SK-N-SH treated with all-trans-retinoic acid at 6 μM for 48 hours (cell line): ENCODE measurements around the gene RYR1.

Experiments used
- ATAC-seq: fragments of 200-7000 bp; cut with Tn5 transposase; 3 replicates; pipeline ENCODE4 v1.9.1; 2020; ENCODE audit warnings: mild to moderate bottlenecking, moderate library complexity
- ARNTL ChIP-seq: fragments of 450-650 bp; formaldehyde crosslinking; IDR thresholded peaks from 2 replicates; pipeline ENCODE4 v1.5.0; 2020; ENCODE audit warnings: low read depth, mild to moderate bottlenecking, moderate library complexity, borderline replicate concordance
- BACH2 ChIP-seq: fragments of 250-450 bp; sonication (Bioruptor Pico); IDR thresholded peaks from 2 replicates; pipeline ENCODE4 v1.9.0; 2021; ENCODE audit warnings: mild to moderate bottlenecking, borderline replicate concordance
- CSDC2 ChIP-seq: fragments of 250-450 bp; sonication (Bioruptor Pico); IDR thresholded peaks from 2 replicates; pipeline ENCODE4 v1.5.0; 2020; ENCODE audit warnings: mild to moderate bottlenecking, moderate library complexity
- ESRRG ChIP-seq: fragments of 250-450 bp; sonication (Bioruptor Pico); IDR thresholded peaks from 2 replicates; pipeline ENCODE4 v1.6.1; 2021; ENCODE audit warnings: mild to moderate bottlenecking
- GLIS3 ChIP-seq: fragments of 250-450 bp; sonication (Bioruptor Pico); IDR thresholded peaks from 2 replicates; pipeline ENCODE4 v1.5.0; 2020; ENCODE audit warnings: mild to moderate bottlenecking, moderate library complexity
- OSR1 ChIP-seq: fragments of 250-450 bp; sonication (Bioruptor Pico); IDR thresholded peaks from 2 replicates; pipeline ENCODE4 v1.8.0; 2022; ENCODE audit warnings: moderate library complexity, mild to moderate bottlenecking, inconsistent platforms
- PPARA ChIP-seq: fragments of 250-450 bp; sonication (Bioruptor Pico); IDR thresholded peaks from 2 replicates; pipeline ENCODE4 v1.5.0; 2020; ENCODE audit warnings: mild to moderate bottlenecking, borderline replicate concordance
- RARB ChIP-seq: fragments of 250-450 bp; sonication (Bioruptor Pico); IDR thresholded peaks from 2 replicates; pipeline ENCODE4 v1.8.0; 2021; ENCODE audit warnings: mild to moderate bottlenecking, moderate library complexity
- SNAI2 ChIP-seq: fragments of 250-450 bp; sonication (Bioruptor Pico); IDR thresholded peaks from 2 replicates; pipeline ENCODE4 v1.5.0; 2020; ENCODE audit warnings: mild to moderate bottlenecking, moderate library complexity
- TCF4 ChIP-seq: fragments of 250-450 bp; sonication (Bioruptor Pico); IDR thresholded peaks from 2 replicates; pipeline ENCODE4 v1.8.0; 2021; ENCODE audit warnings: mild to moderate bottlenecking, moderate library complexity, borderline replicate concordance
- TOX ChIP-seq: fragments of 250-450 bp; sonication (Bioruptor Pico); IDR thresholded peaks from 2 replicates; pipeline ENCODE4 v1.8.0; 2021; ENCODE audit warnings: mild to moderate bottlenecking, moderate library complexity, borderline replicate concordance
- ZC3H10 ChIP-seq: fragments of 250-450 bp; sonication (Bioruptor Pico); IDR thresholded peaks from 2 replicates; pipeline ENCODE4 v1.5.1; 2021; ENCODE audit warnings: mild to moderate bottlenecking, moderate library complexity
- ZFP3 ChIP-seq: fragments of 250-450 bp; sonication (Bioruptor Pico); IDR thresholded peaks from 2 replicates; pipeline ENCODE4 v1.5.0; 2020; ENCODE audit warnings: mild to moderate bottlenecking, moderate library complexity
- ZNF565 ChIP-seq: fragments of 450-650 bp; formaldehyde crosslinking; conservative IDR thresholded peaks from 2 replicates; pipeline ENCODE4 v1.5.0; 2020; ENCODE audit warnings: low read depth, mild to moderate bottlenecking, moderate library complexity
- ZNF8 ChIP-seq: fragments of 450-650 bp; formaldehyde crosslinking; IDR thresholded peaks from 2 replicates; pipeline ENCODE4 v1.5.0; 2020; ENCODE audit warnings: mild to moderate bottlenecking, moderate library complexity
- TF ChIP-seq, protein P1 (sequence below): fragments of 250-450 bp; sonication (Bioruptor Pico); IDR thresholded peaks from 2 replicates; pipeline ENCODE4 v1.5.1; 2021; ENCODE audit warnings: mild to moderate bottlenecking, moderate library complexity
- TF ChIP-seq, protein P2 (sequence below): fragments of 250-450 bp; sonication (Bioruptor Pico); IDR thresholded peaks from 2 replicates; pipeline ENCODE4 v1.5.0; 2020; ENCODE audit warnings: mild to moderate bottlenecking, moderate library complexity
- TF ChIP-seq, protein P3 (sequence below): fragments of 250-450 bp; sonication (Bioruptor Pico); IDR thresholded peaks from 2 replicates; pipeline ENCODE4 v1.8.0; 2020; ENCODE audit warnings: mild to moderate bottlenecking, moderate library complexity, borderline replicate concordance
- TF ChIP-seq, protein P4 (sequence below): fragments of 250-450 bp; sonication (Bioruptor Pico); IDR thresholded peaks from 2 replicates; pipeline ENCODE4 v1.5.1; 2020; ENCODE audit warnings: low read depth, mild to moderate bottlenecking, moderate library complexity
- TF ChIP-seq, protein P5 (sequence below): fragments of 250-450 bp; sonication (Bioruptor Pico); IDR thresholded peaks from 2 replicates; pipeline ENCODE4 v1.8.0; 2021; ENCODE audit warnings: low read depth, mild to moderate bottlenecking, moderate library complexity, borderline replicate concordance

The RYR1 gene

DNA sequence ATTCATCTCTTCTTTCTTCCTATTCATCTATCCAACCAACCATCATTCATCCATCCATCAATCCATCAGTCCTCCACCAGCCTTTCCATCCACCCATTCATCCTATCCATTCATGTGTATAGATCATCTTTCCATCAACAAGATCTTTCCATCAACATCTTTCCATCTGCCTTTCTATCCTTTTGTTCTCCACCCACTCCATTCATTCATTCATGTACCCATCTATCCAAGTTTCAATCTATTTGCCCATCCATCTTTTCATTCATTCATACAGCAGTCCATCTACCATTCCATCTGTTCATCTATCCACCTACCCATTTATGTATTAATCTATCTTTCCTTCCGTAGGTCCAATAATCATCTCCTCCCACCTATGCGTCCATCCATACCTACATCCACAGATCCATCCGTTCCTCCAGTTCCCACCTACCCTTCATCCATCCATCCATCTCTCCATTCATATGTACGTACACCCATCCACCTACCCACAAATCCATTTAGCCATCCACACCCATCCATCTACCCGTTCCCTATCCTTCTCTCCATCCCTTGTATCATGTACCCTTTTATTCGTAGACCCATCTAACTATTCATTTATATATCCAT lies 53.3 kb downstream of the RYR1 start (continued):
- no peak for TF ChIP-seq OSR1
- no peak for TF ChIP-seq BACH2
- TF ChIP-seq, protein P1, sequence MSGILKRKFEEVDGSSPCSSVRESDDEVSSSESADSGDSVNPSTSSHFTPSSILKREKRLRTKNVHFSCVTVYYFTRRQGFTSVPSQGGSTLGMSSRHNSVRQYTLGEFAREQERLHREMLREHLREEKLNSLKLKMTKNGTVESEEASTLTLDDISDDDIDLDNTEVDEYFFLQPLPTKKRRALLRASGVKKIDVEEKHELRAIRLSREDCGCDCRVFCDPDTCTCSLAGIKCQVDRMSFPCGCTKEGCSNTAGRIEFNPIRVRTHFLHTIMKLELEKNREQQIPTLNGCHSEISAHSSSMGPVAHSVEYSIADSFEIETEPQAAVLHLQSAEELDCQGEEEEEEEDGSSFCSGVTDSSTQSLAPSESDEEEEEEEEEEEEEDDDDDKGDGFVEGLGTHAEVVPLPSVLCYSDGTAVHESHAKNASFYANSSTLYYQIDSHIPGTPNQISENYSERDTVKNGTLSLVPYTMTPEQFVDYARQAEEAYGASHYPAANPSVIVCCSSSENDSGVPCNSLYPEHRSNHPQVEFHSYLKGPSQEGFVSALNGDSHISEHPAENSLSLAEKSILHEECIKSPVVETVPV (CRISPR knock-in tag): no peak

DNA sequence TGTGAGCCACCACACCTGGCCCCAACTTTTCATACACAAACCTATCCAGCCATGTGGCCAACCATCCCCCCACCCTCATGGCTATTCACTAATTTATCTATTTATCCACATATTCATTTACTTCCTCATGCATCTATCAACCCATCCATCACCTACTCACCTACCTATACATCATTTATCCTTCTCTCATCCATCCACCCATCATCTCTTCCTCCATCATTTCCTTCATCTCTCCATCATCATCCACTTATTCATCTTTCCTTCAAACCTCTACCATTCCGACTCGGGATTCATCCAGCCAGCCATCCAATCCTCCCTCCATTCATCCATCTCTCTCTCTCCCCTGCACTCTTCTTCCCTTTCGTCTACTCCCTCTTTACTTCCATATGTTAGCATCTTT lies 54.6 kb downstream of the RYR1 start:
- ATAC-seq: no peak

More for the DNA sequence above, 54.6 kb downstream of the RYR1 start:
- no peak for TF ChIP-seq RARB (CRISPR knock-in tag)
- no peak for TF ChIP-seq BACH2
- TF ChIP-seq OSR1: no peak
- TF ChIP-seq TOX (CRISPR knock-in tag): no peak
- TF ChIP-seq, protein P1 (CRISPR knock-in tag): no peak
- TF ChIP-seq, protein P2, sequence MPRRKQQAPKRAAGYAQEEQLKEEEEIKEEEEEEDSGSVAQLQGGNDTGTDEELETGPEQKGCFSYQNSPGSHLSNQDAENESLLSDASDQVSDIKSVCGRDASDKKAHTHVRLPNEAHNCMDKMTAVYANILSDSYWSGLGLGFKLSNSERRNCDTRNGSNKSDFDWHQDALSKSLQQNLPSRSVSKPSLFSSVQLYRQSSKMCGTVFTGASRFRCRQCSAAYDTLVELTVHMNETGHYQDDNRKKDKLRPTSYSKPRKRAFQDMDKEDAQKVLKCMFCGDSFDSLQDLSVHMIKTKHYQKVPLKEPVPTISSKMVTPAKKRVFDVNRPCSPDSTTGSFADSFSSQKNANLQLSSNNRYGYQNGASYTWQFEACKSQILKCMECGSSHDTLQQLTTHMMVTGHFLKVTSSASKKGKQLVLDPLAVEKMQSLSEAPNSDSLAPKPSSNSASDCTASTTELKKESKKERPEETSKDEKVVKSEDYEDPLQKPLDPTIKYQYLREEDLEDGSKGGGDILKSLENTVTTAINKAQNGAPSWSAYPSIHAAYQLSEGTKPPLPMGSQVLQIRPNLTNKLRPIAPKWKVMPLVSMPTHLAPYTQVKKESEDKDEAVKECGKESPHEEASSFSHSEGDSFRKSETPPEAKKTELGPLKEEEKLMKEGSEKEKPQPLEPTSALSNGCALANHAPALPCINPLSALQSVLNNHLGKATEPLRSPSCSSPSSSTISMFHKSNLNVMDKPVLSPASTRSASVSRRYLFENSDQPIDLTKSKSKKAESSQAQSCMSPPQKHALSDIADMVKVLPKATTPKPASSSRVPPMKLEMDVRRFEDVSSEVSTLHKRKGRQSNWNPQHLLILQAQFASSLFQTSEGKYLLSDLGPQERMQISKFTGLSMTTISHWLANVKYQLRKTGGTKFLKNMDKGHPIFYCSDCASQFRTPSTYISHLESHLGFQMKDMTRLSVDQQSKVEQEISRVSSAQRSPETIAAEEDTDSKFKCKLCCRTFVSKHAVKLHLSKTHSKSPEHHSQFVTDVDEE (CRISPR knock-in tag): no peak
- TF ChIP-seq CSDC2: no peak
- no peak for TF ChIP-seq ZNF565 (CRISPR knock-in tag)
- TF ChIP-seq ZFP3: no peak
- TF ChIP-seq, protein P3, sequence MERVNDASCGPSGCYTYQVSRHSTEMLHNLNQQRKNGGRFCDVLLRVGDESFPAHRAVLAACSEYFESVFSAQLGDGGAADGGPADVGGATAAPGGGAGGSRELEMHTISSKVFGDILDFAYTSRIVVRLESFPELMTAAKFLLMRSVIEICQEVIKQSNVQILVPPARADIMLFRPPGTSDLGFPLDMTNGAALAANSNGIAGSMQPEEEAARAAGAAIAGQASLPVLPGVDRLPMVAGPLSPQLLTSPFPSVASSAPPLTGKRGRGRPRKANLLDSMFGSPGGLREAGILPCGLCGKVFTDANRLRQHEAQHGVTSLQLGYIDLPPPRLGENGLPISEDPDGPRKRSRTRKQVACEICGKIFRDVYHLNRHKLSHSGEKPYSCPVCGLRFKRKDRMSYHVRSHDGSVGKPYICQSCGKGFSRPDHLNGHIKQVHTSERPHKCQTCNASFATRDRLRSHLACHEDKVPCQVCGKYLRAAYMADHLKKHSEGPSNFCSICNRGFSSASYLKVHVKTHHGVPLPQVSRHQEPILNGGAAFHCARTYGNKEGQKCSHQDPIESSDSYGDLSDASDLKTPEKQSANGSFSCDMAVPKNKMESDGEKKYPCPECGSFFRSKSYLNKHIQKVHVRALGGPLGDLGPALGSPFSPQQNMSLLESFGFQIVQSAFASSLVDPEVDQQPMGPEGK (CRISPR knock-in tag): no peak
- no peak for TF ChIP-seq GLIS3 (CRISPR knock-in tag)
- TF ChIP-seq ZNF8 (CRISPR knock-in tag): no peak
- TF ChIP-seq ARNTL: no peak
- no peak for TF ChIP-seq ESRRG (CRISPR knock-in tag)
- TF ChIP-seq TCF4 (CRISPR knock-in tag): no peak
- no peak for TF ChIP-seq SNAI2 (CRISPR knock-in tag)
- TF ChIP-seq, protein P4, sequence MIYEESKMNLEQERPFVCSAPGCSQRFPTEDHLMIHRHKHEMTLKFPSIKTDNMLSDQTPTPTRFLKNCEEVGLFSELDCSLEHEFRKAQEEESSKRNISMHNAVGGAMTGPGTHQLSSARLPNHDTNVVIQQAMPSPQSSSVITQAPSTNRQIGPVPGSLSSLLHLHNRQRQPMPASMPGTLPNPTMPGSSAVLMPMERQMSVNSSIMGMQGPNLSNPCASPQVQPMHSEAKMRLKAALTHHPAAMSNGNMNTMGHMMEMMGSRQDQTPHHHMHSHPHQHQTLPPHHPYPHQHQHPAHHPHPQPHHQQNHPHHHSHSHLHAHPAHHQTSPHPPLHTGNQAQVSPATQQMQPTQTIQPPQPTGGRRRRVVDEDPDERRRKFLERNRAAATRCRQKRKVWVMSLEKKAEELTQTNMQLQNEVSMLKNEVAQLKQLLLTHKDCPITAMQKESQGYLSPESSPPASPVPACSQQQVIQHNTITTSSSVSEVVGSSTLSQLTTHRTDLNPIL: no peak
- TF ChIP-seq, protein P5, sequence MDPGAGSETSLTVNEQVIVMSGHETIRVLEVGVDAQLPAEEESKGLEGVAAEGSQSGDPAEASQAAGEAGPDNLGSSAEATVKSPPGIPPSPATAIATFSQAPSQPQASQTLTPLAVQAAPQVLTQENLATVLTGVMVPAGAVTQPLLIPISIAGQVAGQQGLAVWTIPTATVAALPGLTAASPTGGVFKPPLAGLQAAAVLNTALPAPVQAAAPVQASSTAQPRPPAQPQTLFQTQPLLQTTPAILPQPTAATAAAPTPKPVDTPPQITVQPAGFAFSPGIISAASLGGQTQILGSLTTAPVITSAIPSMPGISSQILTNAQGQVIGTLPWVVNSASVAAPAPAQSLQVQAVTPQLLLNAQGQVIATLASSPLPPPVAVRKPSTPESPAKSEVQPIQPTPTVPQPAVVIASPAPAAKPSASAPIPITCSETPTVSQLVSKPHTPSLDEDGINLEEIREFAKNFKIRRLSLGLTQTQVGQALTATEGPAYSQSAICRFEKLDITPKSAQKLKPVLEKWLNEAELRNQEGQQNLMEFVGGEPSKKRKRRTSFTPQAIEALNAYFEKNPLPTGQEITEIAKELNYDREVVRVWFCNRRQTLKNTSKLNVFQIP: no peak
- TF ChIP-seq PPARA (CRISPR knock-in tag): no peak
- TF ChIP-seq ZC3H10 (CRISPR knock-in tag): no peak
